T1000 (cell line): ENCODE results near the gene TRAF1.

Source experiments
- DNase-seq: peaks from one replicate; lab custom pipeline; 2025; ENCODE audit warnings: mixed read lengths; lab: John Stamatoyannopoulos, UW

The TRAF1 gene

DNA sequence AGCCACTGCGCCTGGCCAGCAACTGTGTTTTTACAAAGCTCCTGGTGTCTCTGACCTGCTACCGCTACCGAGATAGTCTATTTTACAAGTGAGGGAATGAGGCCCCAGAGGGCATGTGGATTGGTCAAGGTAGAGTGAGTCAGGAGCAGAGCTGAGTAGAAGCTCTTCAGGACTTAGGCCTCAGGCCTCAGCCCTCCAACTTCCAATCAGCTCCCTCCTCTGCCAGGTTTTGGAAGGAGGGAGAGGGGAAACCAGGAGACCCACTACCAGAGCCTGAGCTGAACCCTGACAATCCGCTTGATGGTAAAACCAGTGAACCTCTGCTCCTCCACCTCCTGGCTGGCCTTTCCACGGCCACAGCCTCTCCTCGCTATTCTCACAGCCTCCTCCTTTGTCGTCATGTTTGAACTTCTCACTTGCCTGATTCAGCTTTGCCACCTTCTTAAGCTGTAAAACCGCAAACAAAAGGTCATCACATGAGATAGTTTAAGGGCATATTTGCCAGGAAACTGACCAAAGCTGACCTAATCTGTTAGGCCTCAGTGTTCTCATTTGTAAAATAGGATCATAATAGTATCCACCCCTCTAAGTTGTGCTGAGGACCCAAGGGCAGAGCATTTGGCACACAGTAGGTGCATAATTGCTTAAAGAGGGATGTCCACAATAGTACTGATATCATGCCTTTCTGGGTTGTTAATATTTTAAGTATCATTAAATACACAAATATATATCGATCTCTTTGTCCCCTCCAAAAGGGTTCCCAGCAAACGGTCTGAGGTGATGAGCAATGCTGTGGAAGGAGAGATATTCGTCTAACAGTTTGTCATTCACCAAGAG, 1.7 kb downstream of the TRAF1 start:
- no peak for DNase-seq

DNA sequence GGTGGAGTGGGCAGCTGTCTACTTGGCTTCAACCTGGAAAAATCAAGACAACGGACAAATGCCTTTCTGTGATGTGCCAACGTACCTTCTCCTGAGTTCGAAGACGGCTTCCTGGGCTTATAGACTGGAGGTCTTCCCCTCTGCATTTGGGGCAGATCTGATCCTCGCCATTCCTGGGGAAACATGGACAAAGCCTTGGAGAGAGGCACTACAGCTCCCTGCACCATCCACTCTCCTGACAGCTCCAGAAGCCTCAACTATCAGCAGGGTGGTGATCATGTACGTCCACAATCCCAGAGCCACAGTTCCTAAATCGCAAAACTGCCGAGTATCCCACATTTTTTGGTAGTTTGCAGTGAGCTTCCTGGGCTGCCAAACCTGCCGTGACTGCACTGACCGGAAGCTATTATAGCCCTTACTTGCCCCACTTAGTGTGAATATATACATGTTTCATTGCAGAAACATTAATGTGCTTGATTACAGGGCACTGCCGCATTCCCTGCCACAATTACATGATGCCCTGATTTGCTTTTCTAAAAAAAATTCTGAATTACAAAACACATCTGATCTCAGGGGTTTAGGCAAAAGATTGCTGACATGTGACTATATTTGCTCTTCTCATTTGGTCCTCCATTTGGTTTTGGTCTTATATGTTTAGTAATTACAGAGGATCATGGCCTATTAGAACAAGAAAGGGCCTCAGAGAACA, 2.8 kb downstream of the TRAF1 start:
- DNase-seq: no peak

- DNase-seq: no peak
These were observed 4.0 kb downstream of the TRAF1 start for GRCh38 chr9:120922404-120923195.

- DNase-seq: no peak
These were observed 4.9 kb downstream of the TRAF1 start for GRCh38 chr9:120921661-120922181.

GRCh38 chr9:120920806-120921178, 5.8 kb downstream of the TRAF1 start:
- DNase-seq: no peak

DNA sequence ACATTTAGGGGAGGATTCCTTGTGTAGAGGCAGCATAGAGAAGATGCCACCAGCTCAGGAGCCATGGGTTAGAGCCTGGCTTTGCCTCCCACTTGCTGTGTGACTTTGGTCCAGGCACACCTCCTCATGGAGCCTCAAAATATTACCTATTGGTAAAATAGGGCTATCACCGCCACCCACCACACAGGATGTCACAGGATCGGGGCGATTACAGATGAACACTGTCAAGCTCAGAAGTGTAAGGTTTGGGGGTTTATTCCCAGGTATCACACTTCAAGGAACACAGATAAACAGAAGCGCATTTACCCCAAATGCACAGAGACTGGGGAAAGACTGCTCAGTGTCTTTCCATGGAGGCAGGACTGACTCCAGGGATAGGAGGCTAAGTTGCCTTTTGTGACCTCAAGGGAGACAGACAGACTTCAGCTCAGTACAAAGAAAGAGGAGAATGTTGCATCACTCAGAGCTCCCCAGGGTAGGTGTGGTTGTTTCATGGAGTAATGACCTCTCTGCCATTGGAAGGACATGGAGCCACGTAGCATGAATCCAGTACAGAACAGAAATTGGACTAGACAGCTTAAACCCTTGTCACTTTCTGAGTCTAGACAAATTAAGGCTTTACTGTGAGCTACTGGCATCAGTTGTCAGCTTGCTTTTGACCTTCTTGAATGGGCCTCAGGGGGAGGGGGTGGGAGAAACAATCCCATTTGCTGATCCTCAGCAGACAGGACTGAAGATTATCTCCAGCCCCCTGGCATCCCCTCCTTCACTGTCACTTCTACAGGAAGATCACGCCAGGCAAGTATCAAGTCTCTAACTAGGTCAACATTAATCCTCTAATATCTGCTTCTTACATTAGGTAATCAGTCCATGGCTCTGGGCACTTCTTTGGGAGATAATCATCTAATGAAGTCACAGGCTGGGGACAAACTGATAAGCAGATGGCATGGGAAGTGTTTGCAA, 6.5 kb downstream of the TRAF1 start:
- no peak for DNase-seq

- DNase-seq: no peak
These were observed 7.4 kb downstream of the TRAF1 start for GRCh38 chr9:120918931-120919842.

GRCh38 chr9:120917929-120918762, 8.4 kb downstream of the TRAF1 start:
- DNase-seq: no peak

- DNase-seq: no peak
These were observed 9.4 kb downstream of the TRAF1 start for GRCh38 chr9:120916991-120917880.

GRCh38 chr9:120916588-120916987, 10.0 kb downstream of the TRAF1 start:
- DNase-seq: no peak

DNA sequence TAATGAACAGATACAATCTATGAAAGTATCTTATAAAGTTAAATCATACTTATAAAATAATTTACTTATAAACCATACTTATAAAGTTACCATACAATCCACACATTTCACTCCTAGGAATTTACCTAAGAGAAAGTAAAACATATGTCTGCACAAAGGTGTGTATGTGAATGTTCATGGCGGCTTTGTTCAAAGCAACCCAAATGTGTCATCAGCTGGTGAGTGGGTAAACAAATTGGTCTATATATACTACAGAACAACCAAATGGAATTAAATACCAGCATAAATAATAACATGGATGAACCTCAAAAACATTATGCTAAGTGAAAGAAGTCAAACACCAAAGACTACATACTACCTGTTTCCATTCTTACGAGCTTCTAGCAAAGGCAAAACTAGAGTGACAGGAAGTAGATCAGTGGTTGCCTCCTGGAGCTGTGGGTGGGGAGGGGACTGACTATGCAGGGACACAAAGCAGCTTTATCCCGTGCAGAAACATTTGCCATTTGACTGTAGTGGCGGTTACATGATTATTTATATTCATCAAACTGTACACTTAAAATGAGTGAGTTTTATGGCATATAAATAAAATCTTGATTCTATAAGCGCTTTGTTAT, 10.6 kb downstream of the TRAF1 start:
- DNase-seq: no peak

- no peak for DNase-seq
These were observed 11.6 kb downstream of the TRAF1 start for GRCh38 chr9:120914953-120915352.

- DNase-seq: no peak
These were observed 12.2 kb downstream of the TRAF1 start for GRCh38 chr9:120914396-120914795.

- DNase-seq: no peak
These were observed 12.8 kb downstream of the TRAF1 start for GRCh38 chr9:120913647-120914264.

- no peak for DNase-seq
These were observed 13.5 kb downstream of the TRAF1 start for GRCh38 chr9:120912958-120913646.

GRCh38 chr9:120911295-120911837, 15.2 kb downstream of the TRAF1 start:
- DNase-seq: no peak
